Hematopoietic multipotent progenitor cell treated with erythropoietin and hydrocortisone succinate and interleukin-3 and kit ligand, for 17 days (in vitro differentiated cells): ENCODE data around the gene KCNG1.
A peak's percentile ranks its signal among the peaks of the same experiment; 100 is the strongest.
"Not testable (repeated sequence)": the region's sequence is repeated elsewhere in the genome, so short reads cannot be mapped to it uniquely, and the experiment has no call there.

Experiments
- DNase-seq: peaks from one replicate; pipeline ENCODE4 v3.0.0-alpha.2; 2015; ENCODE audit warnings: low spot score

Gene KCNG1

GRCh38 chr20:50982363-50982762 is 40.5 kb downstream of the KCNG1 start:
- no peak for DNase-seq

- DNase-seq: no peak
These were observed 41.2 kb downstream of the KCNG1 start for GRCh38 chr20:50981714-50982048.

DNA sequence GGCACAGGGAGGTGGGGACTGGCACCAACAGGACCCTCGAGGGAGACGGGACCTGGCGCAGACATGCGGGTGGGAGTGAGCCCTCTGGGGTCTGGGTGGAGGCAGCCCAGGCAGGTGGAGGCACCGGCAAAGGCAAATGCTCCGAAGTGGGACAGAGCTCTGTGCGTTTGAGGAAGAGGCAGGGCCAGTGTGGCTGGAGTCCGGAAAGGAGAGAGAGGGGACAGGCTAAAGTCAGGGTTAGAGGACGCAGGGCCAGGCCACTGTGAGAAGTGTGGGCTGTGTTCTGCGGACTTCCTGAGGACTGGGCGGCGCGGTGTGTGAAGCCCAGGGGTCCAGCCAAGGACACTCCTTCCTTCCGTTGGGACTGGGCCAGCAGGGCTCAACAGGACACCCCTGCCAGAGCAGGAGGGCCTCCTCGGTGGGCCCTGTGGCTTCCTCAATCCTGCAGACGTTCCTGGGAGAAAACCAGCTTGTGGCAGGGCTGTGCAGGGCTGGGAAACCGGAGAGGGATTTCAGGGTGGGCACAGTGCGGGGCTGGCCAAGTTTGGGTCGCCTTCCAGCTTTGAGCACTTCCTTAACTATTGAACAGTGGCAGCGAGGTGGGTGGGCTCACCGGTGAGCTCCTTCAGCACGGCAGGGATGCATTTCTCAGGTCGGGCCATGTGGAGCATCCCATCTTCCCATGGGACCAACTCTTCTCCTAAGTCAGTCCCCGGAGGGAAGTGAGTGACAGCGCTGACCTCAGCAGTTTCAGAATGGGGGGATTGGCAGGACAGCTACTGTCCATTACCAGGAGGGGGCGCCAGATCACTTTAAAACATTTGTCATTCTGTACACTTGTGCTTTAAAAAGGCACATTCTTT is 41.8 kb downstream of the KCNG1 start:
- DNase-seq: peak; percentile 75

DNA sequence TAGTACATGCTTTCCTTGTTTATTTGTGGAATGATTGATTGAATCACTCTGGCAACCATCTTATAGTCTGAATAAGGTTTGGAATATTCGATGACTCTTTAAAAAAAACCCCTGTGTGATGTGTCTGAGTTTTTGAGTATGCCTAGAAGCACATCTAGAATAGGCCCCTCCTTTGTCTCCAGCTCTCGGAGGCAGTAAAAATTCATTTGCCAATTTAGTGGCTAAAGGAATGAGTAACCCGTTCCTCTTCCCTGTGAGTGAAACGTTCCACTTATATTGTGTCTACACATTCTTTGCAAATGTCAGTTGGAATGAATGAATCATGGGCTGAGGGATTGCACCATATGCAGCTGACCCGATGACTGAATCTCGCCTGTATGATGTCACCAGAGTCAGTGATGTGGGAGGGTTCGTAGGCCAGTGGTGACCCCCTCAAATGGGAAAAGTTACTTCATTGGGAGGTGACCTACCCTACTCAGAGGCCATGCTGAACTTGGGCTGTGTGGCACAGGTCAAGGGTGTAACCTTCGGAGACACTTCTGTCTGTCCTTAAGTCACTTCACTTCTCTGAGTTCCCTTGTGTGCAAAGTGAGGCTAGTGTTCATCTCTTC is 42.7 kb downstream of the KCNG1 start:
- DNase-seq: no peak

- not testable (repeated sequence) for DNase-seq
These were observed 44.4 kb downstream of the KCNG1 start for GRCh38 chr20:50978533-50978932.

DNA sequence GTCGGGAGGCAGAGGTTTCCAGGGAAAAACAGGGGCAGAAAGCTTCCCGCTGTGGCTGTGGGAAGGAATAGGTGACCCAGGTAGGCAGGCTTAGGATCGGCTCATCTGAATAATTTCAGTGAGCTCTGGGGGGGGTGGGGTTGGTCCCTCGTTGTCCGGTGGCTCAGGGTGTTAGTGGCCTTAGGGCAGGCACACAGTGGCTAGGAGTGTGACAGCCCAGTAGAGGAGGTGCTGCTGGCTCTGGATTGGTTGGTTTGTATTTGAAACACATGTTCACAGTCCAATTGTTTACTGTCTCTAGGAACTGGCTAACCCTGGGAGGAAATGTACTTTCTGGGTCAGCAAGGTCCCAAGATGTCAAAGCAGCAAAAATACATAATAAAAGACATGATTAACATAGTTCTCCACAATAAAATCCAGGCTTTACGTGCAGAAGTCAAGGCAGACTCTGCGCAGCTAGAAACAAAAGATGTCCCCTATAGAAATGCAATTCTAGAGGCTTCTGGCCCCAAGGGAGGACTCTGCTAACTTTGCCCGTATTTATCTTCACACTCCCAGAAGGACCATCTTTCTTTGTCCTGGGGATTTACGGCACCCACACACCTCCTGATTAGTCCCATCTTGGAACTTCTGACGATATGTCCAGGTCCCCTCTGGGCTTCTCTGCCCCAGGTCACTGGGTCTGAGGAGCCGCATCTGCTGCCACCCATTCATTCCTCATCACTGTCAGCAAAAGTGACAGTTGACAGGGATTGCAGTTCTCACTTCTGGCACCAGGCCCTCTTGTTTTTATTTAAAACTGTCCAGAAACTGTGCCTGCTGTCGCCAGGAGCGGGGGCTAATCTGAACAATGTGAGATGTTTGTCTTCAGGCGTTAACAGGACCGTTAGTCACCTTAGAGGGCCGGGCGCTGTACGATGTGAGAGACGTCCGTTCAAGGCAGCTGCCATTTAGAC is 45.6 kb downstream of the KCNG1 start:
- DNase-seq: no peak

DNA sequence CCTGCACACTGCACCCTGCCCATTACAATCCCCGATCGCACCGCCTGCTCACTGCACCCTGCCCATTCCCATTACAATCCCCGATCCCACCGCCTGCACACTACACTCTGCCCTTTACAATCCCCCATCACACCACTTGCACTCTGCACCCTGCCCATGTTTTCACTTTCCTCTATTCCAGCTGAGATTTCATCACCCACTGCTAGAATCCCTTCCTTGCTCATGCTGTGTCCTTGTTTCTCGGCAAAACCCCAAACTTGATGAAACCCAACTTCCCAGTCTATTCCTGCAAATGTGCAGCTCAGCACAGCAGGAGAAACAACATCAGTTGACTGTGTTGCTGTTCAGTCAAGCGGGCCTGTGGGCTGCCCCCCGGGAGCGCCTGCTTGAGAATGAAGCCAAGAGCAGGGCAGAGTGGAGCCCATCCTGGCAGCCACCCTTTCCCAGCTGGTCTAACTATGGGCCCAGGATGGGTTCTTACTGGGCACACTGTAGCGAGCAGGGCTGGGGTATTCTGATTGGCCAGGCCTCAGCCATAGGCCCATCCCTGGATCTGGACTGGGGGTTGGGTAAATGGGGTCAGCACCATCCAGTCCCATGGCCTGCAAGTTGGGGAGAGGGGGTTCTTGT is 47.1 kb downstream of the KCNG1 start:
- no peak for DNase-seq

DNA sequence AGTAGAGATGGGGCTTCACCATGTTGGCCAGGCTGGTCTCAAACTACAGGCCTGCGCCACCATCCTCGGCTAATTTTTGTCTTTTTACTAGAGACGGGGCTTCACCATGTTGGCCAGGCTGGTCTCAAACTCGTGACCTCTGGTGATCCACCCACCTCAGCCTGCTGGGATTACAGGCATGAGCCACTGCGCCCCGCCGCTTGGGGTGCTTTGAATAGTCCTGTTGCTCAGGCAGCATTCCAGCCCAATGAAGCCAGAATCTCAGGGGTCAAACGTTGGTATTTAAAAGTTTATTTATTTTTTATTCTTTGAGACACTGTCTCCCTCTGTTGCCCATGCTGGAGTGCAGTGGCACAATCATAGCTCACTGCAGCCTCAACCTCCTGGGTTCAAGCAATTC is 53.0 kb downstream of the KCNG1 start:
- DNase-seq: no peak

DNA sequence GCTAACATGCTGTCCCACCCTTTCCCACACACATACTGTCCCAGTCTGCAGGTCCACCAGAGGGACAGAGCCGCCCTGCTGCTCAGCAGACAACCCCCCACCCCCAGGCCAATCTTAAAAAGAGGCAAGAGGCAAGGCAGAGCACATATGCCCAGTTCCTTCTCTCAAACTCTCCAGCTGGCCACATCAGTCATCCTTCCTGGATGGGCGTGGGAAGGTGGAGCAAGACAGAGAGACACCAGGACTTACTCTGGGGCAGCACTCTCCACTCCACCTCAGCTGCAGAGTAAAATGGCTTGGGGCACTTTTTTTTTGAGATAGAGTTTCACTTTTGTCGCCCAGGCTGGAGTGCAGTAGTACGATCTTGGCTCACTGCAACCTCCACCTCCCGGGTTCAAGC is 53.5 kb downstream of the KCNG1 start:
- DNase-seq: no peak

DNA sequence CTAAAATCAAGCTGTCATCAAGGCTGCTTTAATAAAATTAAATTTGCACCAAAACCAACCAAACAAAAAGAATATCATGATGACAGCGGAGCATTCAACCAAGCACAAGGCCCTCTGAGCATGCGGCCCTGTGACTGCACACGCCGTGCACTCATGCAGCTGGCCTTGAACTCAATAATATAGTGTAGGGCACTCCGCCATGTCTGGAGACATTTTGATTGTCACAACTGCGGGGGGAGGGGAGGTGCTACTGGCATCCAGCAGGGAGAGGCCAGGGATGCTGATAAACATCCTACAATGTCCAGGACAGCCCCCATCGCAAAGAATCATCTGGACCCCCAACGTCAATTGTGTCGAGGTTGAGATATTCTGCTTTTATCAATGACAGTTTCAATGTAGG is 54.6 kb downstream of the KCNG1 start:
- DNase-seq: no peak

DNA sequence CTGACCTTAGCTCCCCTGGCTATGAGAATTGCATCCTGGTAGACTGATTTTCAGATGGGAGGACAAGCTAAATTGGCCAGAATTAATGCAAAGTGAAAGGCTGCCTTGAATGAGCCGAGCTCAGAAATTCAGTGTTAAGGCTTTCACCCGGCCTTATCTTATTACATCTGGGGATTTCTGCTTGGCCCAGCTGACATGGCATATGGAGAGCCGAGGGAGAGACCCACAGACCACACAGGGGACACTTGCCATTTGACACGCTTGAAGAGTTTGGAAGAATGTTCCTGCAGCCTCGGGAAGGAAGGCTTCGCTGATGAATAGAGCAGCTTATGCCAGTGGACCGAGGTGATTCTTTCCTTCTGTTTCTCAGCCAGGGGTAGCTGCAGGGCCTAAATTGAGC is 55.3 kb downstream of the KCNG1 start:
- no peak for DNase-seq

DNA sequence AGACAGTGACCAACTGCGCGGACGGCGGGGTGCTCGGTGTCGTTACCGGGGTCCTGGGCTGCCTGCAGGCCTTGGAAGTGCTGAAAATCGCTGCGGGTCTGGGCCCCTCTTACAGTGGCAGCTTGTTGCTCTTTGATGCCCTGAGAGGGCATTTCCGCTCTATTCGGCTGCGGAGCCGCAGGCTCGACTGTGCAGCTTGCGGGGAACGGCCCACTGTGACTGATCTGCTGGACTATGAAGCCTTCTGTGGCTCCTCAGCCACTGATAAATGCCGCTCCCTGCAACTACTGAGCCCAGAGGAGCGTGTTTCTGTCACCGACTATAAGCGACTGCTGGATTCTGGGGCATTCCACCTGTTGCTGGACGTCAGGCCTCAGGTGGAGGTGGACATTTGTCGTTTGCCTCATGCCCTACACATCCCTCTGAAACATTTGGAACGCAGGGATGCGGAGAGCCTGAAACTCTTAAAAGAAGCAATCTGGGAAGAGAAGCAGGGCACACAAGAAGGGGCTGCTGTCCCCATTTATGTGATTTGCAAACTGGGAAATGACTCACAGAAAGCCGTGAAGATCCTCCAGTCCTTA is 63.3 kb downstream of the KCNG1 start:
- no peak for DNase-seq

- DNase-seq: peak; percentile 96
These were observed 64.0 kb downstream of the KCNG1 start, which contains the start of gene MOCS3 for GRCh38 chr20:50958615-50959542. MOCS3 (plus strand) TSS chr20:50958818; CDS start chr20:50958843, 25 bp downstream.

DNA sequence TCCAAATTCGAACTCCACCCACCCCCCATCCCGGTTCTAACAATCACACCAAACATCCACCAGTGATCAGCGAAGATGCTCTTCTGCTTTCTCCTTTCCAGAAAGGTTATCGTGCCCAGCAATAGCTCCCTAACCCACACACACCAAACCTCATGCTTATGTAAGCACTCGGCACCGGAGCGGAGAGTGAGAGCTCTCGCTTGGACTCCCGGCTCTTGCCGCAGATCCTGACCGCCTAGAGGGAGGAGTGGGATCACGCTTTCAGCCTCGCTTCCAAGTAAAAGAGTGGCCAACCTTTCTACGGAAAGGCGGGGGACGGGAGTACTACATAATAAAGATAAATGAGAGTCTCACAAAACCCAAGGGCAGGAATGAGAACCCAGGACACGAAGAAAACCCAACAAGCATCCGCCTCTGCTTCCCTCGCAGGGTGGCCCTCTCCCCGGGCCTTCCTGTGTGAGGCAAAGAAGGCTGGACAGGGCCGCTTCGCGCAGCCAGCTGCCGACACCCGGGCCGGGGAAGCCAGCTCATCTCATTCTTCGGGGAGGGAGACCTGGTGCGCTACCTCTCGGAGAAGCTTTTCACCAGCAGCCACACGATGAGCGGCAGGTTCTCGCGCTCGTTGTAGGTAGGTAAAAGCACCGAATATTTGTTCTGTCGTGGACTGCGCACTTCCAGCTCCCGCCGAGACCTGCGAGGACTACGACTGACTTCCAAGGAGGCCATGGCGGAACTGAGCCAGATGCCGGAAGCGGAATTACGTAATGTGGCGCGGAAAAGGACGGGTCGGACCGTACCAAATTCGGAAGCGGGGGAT is 64.9 kb downstream of the KCNG1 start, which contains the start of gene DPM1:
DPM1 (minus strand) TSS at position 735 of the 817 bp plus-strand sequence; CDS start at position 726, 9 bp downstream.
- DNase-seq: peak; percentile 35

GRCh38 chr20:50957276-50957675 is 65.6 kb downstream of the KCNG1 start:
- DNase-seq: no peak

- DNase-seq: no peak
These were observed 69.1 kb downstream of the KCNG1 start for GRCh38 chr20:50953821-50954220.
